Measurements from ENCODE around the gene MPO.

Gene MPO

DNA sequence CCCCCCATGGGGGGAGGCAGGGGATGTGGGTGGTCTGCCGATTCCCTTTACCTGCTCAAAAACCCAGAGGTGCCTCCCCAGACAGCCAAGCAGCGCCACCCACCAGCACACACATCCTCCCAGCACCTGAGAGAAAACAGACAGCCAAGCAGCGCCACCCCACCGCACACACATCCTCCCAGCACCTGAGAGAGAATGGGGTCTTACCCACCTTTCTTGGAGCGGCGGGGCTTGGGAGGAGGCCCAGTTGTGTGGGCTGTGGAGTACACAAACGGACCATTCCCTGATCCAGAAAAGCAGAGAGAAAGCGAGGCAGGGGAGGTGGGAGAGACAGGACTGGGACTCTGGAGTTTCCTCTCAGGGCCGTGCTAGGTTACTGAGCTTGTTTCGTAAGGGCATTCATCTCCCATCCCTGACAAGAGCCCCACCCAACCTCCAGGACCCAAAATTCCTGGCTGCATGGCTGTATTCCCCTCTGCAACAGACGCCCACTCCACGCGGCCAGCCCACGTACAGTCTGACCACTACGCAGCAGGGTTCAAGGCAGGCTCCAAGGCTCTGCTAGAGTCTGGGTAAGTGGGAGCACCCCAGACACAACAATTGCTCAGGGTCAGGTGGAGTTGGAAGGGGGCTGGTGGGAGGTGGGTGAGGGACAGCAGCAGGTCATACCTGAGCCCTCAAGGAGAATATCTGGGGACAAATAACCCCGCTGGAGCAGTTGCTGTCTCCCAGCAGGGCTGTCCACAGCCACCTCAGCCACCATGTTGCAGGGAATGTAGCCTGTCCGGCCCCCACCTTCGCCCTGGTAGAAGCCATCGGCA, 25.6 kb upstream of the MPO start:
- DNase-seq (ENCODE audit: low read depth), result no peak

DNA sequence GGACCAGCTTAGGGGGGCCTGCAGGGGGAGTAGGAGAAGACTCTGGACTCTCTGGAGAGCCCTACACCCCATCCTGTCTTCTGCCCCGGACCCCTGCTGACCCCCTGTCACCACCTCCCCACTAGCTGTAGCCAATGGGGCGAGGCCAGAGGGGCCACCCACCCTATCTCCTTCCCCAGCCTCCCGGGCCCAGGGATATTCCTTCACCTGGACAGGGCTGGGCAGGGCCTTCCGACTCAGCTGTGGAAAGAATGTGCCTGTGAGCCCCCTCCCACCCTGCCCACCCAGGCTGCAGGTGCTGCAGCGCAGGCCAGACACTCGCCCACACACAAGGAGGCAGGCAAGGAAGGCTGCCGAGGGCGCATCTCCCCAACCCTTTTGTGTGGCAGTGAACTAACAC, 24.9 kb upstream of the MPO start:
- DNase-seq (ENCODE audit: low read depth), result no peak

DNA sequence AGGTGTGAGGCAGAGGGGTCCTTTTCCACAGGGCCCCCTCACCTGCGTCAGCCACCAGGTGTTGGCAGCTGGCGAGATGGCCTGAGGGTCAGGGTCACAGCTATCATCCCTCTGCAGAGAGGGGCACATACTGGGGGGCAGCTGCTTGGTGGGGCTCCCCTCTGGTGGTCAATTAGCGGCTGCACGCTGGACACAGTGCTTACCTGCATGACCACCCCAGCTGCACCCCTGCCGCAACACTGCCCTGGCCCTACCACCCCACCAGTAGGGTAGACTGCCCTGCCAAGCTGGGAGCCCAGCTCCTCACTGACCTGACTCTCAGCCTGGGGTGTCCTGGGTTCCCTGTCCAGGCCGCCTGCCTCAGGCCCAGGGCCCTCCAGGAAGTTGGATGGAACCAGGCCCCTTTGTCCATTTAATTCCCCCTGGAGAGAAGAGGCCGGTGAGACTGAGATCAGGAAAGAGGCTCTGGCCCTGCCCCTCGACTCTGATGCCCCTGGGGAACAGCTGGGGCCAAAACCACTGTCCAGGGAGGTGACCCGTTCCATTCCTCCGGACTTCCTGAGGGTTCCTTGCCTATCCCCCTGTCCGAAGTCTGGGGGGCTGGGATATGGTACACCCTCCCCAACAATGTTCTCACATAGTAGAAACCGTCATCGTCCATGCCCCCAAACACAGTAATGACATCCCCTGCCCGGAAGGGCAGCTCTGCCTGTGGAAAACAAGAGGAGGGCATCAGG, 24.2 kb upstream of the MPO start:
- DNase-seq (ENCODE audit: low read depth), result no peak

DNA sequence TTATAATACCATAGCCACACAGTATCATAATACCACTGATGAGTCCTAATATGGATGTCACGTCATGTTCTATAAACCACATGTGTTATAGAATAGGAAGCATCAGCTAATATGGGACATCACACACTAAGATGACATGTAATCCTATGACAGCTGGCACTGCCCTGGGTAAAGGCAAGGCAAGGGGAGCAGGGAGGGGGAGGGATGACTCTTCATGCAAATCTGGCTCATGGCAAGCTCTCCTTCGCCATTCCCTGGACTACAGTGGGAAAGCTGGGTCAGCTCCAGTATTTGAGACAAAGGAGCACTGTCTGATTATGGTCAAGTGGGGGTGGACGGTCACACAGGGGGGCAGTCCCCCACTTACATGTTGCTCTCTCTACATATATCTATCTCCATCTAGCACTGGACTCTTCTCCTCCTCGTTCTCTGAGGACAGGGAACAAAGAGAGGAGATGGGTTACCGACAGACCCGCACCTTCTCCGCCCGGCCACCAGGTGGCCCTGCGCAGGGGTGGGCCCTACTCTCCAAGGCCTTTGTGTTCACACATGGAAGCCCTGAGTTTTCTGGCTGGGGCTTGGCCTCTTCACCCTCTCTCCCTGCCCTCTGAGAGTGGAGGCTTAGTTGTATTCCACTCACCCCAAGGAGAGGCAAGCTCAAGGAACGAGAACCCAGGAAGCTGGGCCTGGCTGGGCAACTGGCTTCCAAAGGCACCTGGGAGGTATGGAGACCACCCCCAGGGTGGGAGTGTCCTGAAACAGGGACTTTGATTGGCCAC, 23.4 kb upstream of the MPO start:
- DNase-seq (ENCODE audit: low read depth), result peak; percentile 22

DNA sequence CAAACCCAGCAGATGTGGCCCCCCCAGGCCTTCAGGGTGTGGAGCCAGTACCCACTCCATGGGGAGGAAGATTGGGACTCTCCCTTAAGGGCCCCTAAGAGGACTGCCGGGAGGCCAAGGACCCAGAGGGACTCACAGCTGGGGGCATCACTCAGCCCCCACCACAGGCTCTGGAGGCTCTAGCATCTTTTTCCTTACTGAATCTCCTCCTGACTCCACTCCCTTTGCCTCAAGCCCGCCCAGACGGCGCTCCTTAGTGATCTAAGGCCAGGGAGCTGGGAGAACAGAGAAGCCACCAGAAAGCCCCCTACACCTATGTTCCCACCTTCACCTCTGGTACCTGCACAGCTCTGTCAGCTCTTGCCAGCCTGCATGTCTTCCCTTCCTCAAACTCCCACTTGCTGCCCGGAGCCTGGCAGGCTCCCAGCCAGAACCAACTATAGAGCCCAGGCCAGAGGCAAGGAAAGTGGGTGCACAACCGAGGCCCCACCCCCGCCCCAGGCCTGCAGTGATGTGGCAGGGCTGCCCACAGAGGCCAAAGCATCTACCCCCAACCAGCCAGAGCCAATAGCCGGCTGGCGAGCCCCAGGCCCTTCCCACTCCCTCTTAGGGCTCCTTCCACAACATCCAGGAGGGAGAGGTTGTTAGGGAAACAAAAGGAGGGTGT, 22.3 kb upstream of the MPO start:
- DNase-seq (ENCODE audit: low read depth), result no peak

DNA sequence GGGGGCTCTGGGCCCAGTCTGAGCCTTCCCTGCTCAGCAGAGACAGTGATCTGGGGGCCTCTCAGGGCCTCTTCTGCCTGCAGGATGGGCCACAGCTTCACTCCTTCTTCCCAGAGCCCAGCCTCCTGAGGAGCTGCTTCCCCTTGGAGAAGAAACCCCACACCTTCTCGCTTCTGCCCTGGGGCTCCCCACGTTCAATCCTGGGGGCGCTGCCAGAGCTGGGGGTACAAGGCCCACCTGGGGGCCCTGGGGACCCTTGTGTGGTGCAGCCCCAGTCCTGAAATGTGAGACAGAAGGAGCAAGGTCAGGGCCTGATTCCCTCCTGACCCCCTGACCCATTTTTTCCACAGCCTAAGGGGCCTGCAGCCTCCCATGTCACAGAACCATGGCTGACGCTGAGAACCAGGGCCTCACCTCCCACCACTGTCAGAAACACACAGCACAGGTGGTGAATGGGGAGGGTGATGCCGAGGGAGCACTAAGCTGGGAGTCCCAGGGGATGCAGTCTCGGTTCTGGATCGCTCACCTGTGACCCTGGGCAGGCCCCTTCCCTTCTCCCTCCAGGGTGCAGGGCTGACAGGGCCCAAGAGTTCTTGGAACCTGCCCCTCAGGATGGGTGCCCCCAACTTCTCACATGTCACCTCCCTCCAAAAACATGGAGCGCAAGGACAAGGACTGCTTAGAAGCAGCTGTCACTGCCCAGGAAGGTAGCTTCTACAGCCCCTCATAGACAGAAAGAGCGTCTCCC, 21.6 kb upstream of the MPO start:
- DNase-seq (ENCODE audit: low read depth), result no peak

DNA sequence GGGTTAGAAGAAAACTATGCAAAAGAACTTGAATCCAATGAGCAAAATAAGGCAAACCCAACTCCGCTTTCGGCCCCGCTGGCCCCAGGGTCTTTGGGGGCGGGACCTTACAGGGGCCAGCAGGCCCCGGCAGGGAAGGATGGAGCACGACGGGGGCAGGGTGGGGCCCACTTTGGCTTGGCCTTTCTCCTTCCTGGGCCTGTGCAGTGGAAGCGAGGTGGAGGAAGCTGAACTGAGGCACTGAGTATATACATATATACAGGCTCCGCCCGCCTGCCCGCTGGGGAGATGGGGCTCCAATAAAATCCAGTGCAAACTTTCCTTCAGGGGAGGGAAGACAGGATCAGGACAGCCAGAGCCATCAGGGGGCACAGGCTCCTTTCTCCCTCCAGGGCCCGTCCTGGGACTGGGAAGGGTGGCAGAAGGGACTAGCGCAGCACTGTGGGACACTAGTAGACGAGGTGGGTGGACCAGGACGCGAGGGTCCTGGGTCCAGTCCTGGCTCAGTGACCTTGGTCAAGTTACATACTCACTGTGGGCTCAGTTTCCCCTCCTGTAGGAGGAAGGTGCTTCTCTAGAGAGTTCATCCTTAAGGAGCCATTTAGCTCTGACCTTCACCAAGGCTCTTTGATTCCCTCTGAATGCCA, 20.9 kb upstream of the MPO start:
- no peak for DNase-seq (ENCODE audit: low read depth)

DNA sequence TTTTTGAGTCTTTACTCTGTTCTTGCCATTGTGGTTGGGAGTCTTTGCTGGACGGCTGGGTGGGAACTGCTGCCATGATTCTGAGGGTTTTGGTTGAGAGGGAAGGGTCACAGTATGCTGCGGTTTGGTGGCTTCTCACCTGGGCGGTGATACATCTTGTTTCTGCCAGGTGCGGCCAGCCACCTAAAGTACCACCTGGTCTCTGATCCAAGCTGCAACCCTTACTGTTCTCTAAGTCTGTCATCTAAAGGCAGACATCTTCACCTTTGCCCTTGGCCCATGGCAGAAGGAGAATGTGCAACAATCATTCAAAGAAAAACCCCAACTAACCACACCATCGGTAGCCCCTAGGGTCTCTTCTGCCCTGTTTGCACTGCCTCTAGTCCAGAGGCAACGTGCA, 19.6 kb upstream of the MPO start:
- DNase-seq (ENCODE audit: low read depth), result no peak

DNA sequence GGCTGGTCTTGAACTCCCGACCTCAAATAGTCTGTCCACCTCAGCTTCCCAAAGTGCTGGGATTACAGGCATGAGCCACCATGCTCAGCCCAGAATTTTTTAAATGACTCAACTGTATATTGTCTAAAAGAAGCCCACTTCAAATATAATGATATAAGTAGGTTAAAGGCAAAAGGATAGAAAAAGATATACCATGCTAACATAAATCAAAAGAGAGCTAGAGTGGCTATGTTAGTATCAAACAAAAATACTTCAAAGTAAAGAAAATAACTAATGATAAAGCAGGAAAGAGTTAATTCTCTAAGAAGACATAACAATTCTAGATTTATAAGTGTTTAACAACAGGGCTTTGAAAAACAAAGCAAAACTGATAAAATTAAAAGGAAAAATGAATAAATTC, 13.3 kb upstream of the MPO start:
- DNase-seq (ENCODE audit: low read depth), result no peak

DNA sequence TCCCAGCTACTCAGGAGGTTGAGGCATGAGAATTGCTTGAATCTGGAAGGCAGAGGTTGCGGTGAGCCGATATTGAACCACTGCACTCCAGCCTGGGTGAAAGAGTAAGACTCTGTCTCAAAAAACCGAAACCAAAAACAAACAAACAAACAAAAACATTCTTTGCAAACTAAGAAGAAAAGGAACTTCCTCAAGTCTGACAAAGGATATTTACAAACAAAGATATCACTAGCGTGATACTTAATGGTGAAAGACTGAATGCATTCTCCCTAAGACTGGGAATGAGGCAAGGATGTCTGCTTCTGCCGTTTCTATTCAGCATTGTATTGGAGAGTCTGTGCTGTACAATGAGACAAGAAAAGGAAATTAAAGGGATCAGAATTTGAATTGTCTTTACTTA, 10.5 kb upstream of the MPO start:
- DNase-seq (ENCODE audit: low read depth), result no peak

DNA sequence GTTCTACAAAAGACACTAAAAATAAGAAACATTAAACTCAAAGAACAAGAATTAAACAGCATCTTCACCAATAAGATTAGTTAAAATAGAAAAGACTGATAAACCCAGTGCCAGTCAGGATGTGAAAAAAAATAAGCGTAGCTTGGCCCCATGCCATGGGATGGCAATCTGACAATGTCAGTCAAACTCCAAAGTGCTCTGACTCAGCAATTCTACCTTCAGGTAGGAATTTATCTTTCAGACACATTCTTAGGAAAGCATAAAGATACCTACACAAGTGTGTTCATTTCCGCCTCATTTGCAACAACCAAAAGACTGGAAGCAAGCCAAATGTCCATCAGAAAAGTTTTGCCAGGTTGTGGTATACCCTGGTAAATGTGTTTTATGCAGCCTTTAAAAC, 9.1 kb upstream of the MPO start:
- DNase-seq (ENCODE audit: low read depth), result no peak

DNA sequence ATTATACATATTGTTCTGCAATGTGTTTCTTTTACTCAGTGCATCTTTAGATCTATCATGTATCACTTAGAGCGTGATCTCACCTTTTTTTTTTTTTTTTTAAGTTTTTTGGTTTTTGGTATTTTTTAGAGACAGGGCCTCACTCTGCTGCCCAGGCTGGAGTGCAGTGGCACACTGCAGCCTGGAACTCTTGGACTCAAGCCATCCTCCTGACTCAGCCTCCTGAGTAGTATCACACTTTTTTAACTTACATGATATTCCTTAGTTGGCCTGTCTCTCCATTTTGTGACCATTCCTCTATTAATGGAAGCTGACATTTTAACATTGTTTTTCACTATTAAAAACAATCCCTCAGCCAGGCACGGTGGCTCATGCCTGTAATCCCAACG, 4.7 kb upstream of the MPO start:
- no peak for DNase-seq (ENCODE audit: low read depth)

DNA sequence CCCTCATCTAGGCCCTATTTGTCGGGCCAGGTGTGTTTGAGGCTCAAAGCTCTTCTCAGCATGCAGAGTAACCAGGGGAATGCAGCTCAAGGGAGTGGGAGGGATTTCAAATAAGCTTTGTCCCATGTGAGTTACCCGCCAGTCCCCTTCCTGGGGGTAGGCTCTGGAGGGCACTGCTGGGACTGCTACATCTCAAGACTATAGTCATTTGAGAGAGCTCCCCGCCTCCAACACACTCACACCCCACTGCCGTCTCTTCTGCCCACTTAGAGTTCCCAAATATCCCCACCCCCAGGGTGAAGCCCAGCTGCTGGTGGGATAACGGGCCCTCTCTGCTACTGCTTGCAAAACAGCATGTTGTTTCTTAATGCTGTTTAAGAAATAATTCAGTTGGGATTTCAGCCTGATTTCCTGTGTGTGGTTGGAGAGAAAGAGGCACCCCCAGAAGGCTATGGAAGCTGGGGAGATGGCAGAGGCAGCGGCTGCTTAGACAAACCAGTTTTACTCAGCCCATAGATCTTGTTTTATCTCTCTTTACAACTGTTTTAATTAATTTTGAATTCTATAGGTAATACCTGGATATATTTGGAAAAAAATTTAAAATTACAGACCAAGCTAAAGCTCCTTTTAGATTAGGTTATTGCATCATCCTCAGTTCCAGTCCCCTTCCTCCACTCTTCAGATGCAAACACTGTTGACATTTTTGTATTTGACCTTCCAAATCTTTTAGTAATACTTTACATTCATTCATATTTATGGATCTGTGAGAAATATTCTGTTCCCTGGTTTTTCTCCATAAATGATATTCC, 4.1 kb upstream of the MPO start:
- no peak for DNase-seq (ENCODE audit: low read depth)

DNA sequence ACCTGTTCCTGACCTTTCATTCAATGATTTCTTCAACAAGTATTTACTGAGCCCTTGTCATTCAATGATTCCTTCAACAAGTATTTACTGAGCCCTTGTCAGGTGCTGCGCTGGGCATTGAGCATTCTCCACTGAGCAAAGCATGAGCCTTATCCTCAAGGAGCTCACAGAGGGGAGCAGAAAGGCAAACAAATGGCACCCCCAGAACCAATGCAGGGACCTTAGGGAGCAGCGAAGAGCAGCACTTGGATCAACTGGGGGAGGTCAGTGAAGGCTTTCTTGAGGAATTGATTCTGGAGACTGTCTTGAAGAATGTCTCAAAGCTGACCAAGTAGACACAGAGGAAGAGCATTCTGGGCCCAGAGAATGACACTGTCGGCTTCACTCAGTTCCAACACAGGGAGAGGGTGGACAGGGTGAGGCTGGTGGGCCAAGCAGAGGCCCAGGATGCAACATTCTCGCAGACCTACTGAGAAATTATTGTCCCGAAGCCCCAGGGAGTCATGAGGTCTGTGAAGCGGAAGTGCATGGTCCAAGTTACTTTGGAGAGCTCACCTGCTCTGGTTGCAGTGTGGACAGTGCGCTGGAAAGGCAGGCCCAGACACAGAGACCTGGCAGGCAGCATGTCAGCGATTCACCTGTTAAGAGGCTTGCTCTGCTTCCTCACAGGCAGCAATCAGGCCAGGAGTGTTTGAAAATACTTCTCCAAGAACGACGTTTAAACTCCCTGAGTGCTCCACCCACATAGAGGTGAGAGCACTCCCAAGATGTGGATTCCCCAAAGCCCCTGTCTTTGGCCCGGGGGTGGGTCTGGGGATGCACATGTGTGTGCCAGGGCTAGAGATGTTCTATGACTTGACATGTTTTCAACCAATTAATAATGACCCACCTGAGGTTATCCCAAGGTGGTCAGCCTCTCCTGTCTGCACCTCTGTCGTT, 3.2 kb upstream of the MPO start:
- DNase-seq (ENCODE audit: low read depth), result no peak

DNA sequence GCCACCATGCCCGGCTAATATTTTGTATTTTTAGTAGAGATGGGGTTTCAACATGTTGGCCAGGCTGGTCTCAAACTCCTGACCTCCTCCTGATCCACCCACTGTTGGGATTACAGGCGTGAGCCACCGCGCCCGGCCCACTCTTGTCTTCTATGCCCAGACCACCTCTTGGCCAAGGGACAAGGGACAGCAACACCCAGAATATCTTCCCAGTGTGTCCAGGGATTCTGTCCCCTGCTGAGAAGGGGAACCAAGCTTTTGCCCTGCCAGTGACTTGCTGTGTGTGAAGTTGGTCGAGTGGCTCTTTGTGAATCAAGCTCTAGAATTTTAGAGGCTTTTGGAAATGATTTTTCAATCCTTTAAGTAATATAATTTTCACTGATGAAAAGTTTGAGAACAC, 1.7 kb upstream of the MPO start:
- no peak for DNase-seq (ENCODE audit: low read depth)

DNA sequence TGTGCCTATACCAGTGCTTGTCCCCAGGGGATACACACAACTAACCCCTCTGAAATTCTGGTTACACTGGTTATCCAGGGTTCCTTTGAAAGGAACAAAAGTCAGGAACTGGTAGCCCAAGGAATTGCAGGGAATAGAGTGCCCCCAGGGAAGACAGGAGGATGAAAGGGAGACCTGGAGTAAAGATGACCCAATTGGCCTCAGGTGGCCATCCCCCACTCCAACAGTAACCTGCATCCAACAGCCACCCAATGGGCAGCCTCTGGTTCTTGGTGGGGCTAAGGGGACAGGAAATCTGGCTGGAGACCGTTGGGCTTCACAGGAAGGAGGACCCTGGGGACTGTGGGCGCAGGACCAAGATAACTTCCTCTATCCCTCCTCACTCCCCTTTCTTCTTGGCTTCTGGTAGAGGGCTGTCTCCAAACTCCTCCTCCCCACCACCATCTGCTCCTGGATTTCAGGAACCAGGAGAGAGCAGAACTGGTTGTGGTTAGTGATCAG, 826 bp upstream of the MPO start:
- no peak for DNase-seq (ENCODE audit: low read depth)

DNA sequence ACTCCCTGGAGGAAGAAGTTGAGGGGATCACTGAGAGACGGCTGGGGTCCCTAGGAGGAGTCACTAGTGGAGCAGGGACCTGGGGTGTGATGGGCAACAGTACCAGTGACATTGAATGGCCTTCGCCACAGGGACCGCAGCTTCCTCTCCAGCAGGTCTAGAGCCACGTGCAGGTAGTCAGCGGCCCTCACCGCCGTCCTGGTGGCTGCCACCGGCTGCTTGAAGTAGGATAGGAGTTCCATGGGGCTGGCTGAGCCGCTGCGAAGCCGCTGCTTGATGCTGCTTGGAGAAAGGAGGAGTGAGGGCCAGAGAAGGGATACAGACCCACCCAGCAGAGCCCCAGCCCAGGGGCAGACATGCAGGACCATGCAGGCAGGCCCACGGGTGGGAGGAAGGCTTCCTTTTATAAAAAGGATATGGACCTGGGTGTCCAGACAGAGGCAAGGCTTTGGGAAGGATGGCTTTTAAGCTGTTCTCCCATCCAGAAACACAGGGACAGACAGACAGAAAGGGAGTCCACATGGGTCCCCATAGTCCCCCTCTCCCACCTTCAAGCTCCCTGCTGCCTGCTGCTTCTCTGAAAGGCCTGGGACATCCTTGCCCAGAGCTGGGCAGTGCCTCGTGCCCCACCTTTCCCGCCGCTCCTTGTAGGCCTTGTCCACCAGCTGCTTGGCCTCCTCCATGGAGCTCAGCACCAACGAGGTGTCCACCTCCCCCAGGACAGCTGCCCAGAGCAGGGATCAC, 827 bp downstream of the MPO start:
- no peak for DNase-seq (ENCODE audit: low read depth)

DNA sequence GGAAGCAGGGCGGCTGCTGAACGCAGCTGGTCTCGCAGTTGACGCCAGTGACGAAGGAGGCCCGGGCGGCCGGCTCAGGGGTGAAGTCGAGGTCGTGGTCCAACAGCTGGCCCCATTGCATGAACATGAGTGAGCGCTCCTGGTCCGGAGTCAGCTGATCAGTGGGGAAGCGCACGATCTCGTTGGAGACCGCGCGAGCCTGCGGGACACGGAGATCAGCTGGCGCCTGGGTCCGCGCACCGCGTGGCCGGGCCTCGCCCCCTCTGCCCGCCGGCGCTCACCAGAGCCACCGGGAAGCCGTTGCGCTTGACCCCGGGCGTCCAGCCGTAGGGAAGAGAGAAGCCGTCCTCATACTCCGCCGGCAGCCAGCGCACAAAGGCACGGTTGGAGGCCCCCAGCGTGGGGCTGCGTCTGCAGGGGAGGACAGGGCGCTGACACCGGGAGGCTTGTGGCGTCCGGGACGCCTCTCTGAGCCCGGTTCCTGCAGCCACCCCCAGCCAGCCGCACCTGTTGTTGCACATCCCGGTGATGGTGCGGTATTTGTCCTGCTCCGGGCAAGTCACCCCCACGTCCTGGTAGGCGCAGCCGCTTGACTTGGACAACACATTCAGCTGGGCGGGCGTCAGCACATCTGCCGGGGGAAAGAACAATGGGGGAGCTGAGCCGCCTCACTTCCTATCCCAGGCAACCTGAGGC, 1.6 kb downstream of the MPO start:
- no peak for DNase-seq (ENCODE audit: low read depth)
